Mesendoderm (in vitro differentiated cells): ENCODE data around the gene TNIP1.
A peak's percentile ranks its signal among the peaks of the same experiment; 100 is the strongest.

Source experiments
- DNase-seq: peaks from one replicate; pipeline ENCODE4 v3.0.0; 2013
- H2AK5ac ChIP-seq: 2 replicates; pipeline ENCODE4 v1.6.1; 2013; ENCODE audit warnings: low read length, inconsistent platforms
- H2BK120ac ChIP-seq: 2 replicates; pipeline ENCODE4 v1.6.1; 2013; ENCODE audit warnings: low read depth, mild to moderate bottlenecking, low read length, moderate library complexity, mixed read lengths
- H2BK15ac ChIP-seq: replicated peaks from 2 replicates; pipeline ENCODE4 v1.6.1; 2013; ENCODE audit warnings: low read depth, mild to moderate bottlenecking, moderate library complexity
- H2BK5ac ChIP-seq: 2 replicates; pipeline ENCODE4 v1.6.1; 2013; ENCODE audit warnings: low read length, inconsistent platforms
- H3K18ac ChIP-seq: 2 replicates; pipeline ENCODE4 v1.6.1; 2013; ENCODE audit warnings: mild to moderate bottlenecking, low read length, mixed read lengths
- H3K23ac ChIP-seq: one replicate; pipeline ENCODE4 v1.6.1; 2013; ENCODE audit warnings: low read length
- H3K27ac ChIP-seq: 2 replicates; pipeline ENCODE4 v1.5.1; 2013; ENCODE audit warnings: low read depth, mild to moderate bottlenecking, inconsistent platforms, low read length, moderate library complexity
- H3K27me3 ChIP-seq: 2 replicates; pipeline ENCODE4 v1.6.1; 2013; ENCODE audit warnings: low read length, control low read depth, mild to moderate bottlenecking, inconsistent platforms; ENCODE audit not compliant: insufficient read depth, poor library complexity
- H3K36me3 ChIP-seq: 2 replicates; pipeline ENCODE4 v1.6.1; 2013; ENCODE audit warnings: low read length, inconsistent platforms; ENCODE audit not compliant: control insufficient read depth, insufficient read depth
- H3K4ac ChIP-seq: one replicate; pipeline ENCODE4 v1.6.1; 2013; ENCODE audit warnings: low read depth, mild to moderate bottlenecking, low read length, moderate library complexity
- H3K4me1 ChIP-seq: 2 replicates; pipeline ENCODE4 v1.6.1; 2013; ENCODE audit warnings: low read depth, low read length, inconsistent platforms; ENCODE audit not compliant: control insufficient read depth
- H3K4me2 ChIP-seq: 2 replicates; pipeline ENCODE4 v1.6.1; 2013; ENCODE audit warnings: low read length
- H3K4me3 ChIP-seq: 2 replicates; pipeline ENCODE4 v1.5.1; 2013; ENCODE audit warnings: mild to moderate bottlenecking, low read length
- H3K56ac ChIP-seq: one replicate; pipeline ENCODE4 v1.6.1; 2013; ENCODE audit warnings: low read length
- H3K79me1 ChIP-seq: 2 replicates; pipeline ENCODE4 v1.6.1; 2013; ENCODE audit warnings: low read length, inconsistent platforms
- H3K79me2 ChIP-seq: 2 replicates; pipeline ENCODE4 v1.6.1; 2013; ENCODE audit warnings: mild to moderate bottlenecking, low read length; ENCODE audit not compliant: control insufficient read depth, insufficient read depth
- H3K9ac ChIP-seq: 2 replicates; pipeline ENCODE4 v1.6.1; 2013; ENCODE audit warnings: low read length, inconsistent platforms
- H4K5ac ChIP-seq: one replicate; pipeline ENCODE4 v1.6.1; 2013; ENCODE audit warnings: low read length
- H4K8ac ChIP-seq: one replicate; pipeline ENCODE4 v1.6.1; 2013; ENCODE audit warnings: low read depth, mild to moderate bottlenecking, control low read depth, low read length, moderate library complexity
- WGBS: extraction: QIAGEN DNeasy Blood & Tissue Kit; methylation state at CpG from one replicate; pipeline ENCODE4 v1.1.7; 2013; ENCODE audit warnings: low lambda C conversion rate, missing lambda C conversion rate; ENCODE audit not compliant: insufficient coverage; ENCODE audit errors: extremely low coverage; 5-methylcytosine and 5-hydroxymethylcytosine counted together

Gene TNIP1

GRCh38 chr5:151021746-151022145 is 59.1 kb downstream of the TNIP1 start:
- H2BK5ac ChIP-seq = no peak overlapping the region
- H3K23ac ChIP-seq = no peak overlapping the region
- no peak overlapping the region for H3K27ac ChIP-seq
- H2BK15ac ChIP-seq = no peak overlapping the region
- DNase-seq = no peak
- no peak overlapping the region for H4K8ac ChIP-seq
- H4K5ac ChIP-seq = no peak overlapping the region
- no peak overlapping the region for H2BK120ac ChIP-seq
- H3K56ac ChIP-seq = no peak overlapping the region
- no peak overlapping the region for H2AK5ac ChIP-seq
- no peak overlapping the region for H3K9ac ChIP-seq
- no peak overlapping the region for H3K4me2 ChIP-seq
- H3K36me3 ChIP-seq = no peaks in the 10 kb centered on the region
- peaks cover 1% of the 10 kb centered on the region for H3K4me1 ChIP-seq
- no peak overlapping the region for H3K4ac ChIP-seq
- no peaks in the 10 kb centered on the region for H3K27me3 ChIP-seq
- no peak overlapping the region for H3K4me3 ChIP-seq
- no peaks in the 10 kb centered on the region for H3K79me2 ChIP-seq
- WGBS = no CpG with 5 or more reads among the region's 6 CpGs
- no peak overlapping the region for H3K18ac ChIP-seq
- no peaks in the 10 kb centered on the region for H3K79me1 ChIP-seq

- H2AK5ac ChIP-seq = no peak within 1 kb of the TSS
- H2BK5ac ChIP-seq = no peak within 1 kb of the TSS
- H3K9ac ChIP-seq = peak within 1 kb of the TSS; percentile 84
- no peaks in the 10 kb centered on the region for H3K79me1 ChIP-seq
- H2BK15ac ChIP-seq = no peak within 1 kb of the TSS
- H3K23ac ChIP-seq = peak within 1 kb of the TSS; percentile 54
- peak within 1 kb of the TSS; percentile 63 for H3K4me3 ChIP-seq
- peak within 1 kb of the TSS; percentile 58 for H3K4ac ChIP-seq
- peak within 1 kb of the TSS; percentile 74 for H3K4me2 ChIP-seq
- peak within 1 kb of the TSS; percentile 54 for H3K18ac ChIP-seq
- H3K4me1 ChIP-seq = peaks cover 1% of the 10 kb centered on the region
- no CpG with 5 or more reads among the region's 54 CpGs for WGBS
- no peak within 1 kb of the TSS for H3K27ac ChIP-seq
- H4K8ac ChIP-seq = no peak within 1 kb of the TSS
- H3K27me3 ChIP-seq = no peaks in the 10 kb centered on the region
- DNase-seq = peak; percentile 93
- no peak within 1 kb of the TSS for H4K5ac ChIP-seq
- no peaks in the 10 kb centered on the region for H3K36me3 ChIP-seq
- H2BK120ac ChIP-seq = no peak within 1 kb of the TSS
- no peaks in the 10 kb centered on the region for H3K79me2 ChIP-seq
- H3K56ac ChIP-seq = peak within 1 kb of the TSS; percentile 88
Observed at GRCh38 chr5:151020304-151021110, 60.3 kb downstream of the TNIP1 start, which contains the start of gene GPX3. Gene GPX3 (plus strand): TSS chr5:151020591. CDS start chr5:151020655, 64 bp downstream.

GRCh38 chr5:151019331-151019730 is 61.5 kb downstream of the TNIP1 start:
- Histone ChIP-seq H3K4me3 (no peak overlapping the region), H2AK5ac (no peak overlapping the region), H4K8ac (no peak overlapping the region), H3K56ac (no peak overlapping the region), H3K18ac (no peak overlapping the region), H3K23ac (no peak overlapping the region), H3K27me3 (no peaks in the 10 kb centered on the region), H2BK5ac (no peak overlapping the region), H2BK15ac (no peak overlapping the region), H3K4me2 (no peak overlapping the region), H2BK120ac (no peak overlapping the region), H3K79me2 (no peaks in the 10 kb centered on the region), H3K4me1 (peaks cover 1% of the 10 kb centered on the region), H3K4ac (no peak overlapping the region), H3K79me1 (no peaks in the 10 kb centered on the region), H3K36me3 (no peaks in the 10 kb centered on the region), H3K27ac (no peak overlapping the region), H4K5ac (no peak overlapping the region), H3K9ac (no peak overlapping the region)
- no peak for DNase-seq
- no CpG with 5 or more reads among the region's 2 CpGs for WGBS

- Histone ChIP-seq H3K18ac (no peak overlapping the region), H3K56ac (no peak overlapping the region), H3K23ac (no peak overlapping the region), H3K4me3 (no peak overlapping the region), H3K27me3 (no peaks in the 10 kb centered on the region), H3K9ac (no peak overlapping the region), H3K4ac (no peak overlapping the region), H3K27ac (no peak overlapping the region), H3K4me1 (peaks cover 1% of the 10 kb centered on the region), H2BK15ac (no peak overlapping the region), H3K4me2 (no peak overlapping the region), H4K8ac (no peak overlapping the region), H3K79me2 (no peaks in the 10 kb centered on the region), H3K79me1 (no peaks in the 10 kb centered on the region), H3K36me3 (no peaks in the 10 kb centered on the region), H2BK120ac (no peak overlapping the region), H2AK5ac (no peak overlapping the region), H4K5ac (no peak overlapping the region), H2BK5ac (no peak overlapping the region)
- no peak for DNase-seq
- WGBS = no CpG with 5 or more reads among the region's 2 CpGs
Observed at GRCh38 chr5:151018846-151019245, 62.0 kb downstream of the TNIP1 start.

- no peak overlapping the region for H4K8ac ChIP-seq
- no peak overlapping the region for H2BK120ac ChIP-seq
- H3K27me3 ChIP-seq = no peaks in the 10 kb centered on the region
- no peaks in the 10 kb centered on the region for H3K79me1 ChIP-seq
- no peak overlapping the region for H2BK15ac ChIP-seq
- DNase-seq = no peak
- no peak overlapping the region for H3K23ac ChIP-seq
- no peak overlapping the region for H3K4me2 ChIP-seq
- H3K27ac ChIP-seq = no peak overlapping the region
- peaks cover 1% of the 10 kb centered on the region for H3K4me1 ChIP-seq
- H3K18ac ChIP-seq = no peak overlapping the region
- no peak overlapping the region for H3K9ac ChIP-seq
- no CpG with 5 or more reads among the region's 2 CpGs for WGBS
- H3K4ac ChIP-seq = no peak overlapping the region
- H2BK5ac ChIP-seq = no peak overlapping the region
- no peaks in the 10 kb centered on the region for H3K36me3 ChIP-seq
- H3K79me2 ChIP-seq = no peaks in the 10 kb centered on the region
- H4K5ac ChIP-seq = no peak overlapping the region
- no peak overlapping the region for H2AK5ac ChIP-seq
- H3K56ac ChIP-seq = no peak overlapping the region
- no peak overlapping the region for H3K4me3 ChIP-seq
Observed at GRCh38 chr5:151017897-151018296, 62.9 kb downstream of the TNIP1 start.

GRCh38 chr5:151016700-151017099 is 64.1 kb downstream of the TNIP1 start:
- Histone ChIP-seq H2AK5ac (no peak overlapping the region), H3K23ac (no peak overlapping the region), H4K5ac (no peak overlapping the region), H3K4ac (no peak overlapping the region), H3K27ac (no peak overlapping the region), H2BK5ac (no peak overlapping the region), H3K4me1 (peaks cover 1% of the 10 kb centered on the region), H3K56ac (no peak overlapping the region), H3K4me2 (no peak overlapping the region), H3K36me3 (no peaks in the 10 kb centered on the region), H4K8ac (no peak overlapping the region), H2BK120ac (no peak overlapping the region), H3K27me3 (no peaks in the 10 kb centered on the region), H3K79me1 (no peaks in the 10 kb centered on the region), H3K79me2 (no peaks in the 10 kb centered on the region), H2BK15ac (no peak overlapping the region), H3K18ac (no peak overlapping the region), H3K4me3 (no peak overlapping the region), H3K9ac (no peak overlapping the region)
- no peak for DNase-seq
- WGBS = no CpG with 5 or more reads among the region's 5 CpGs
